ENCODE measurements around the gene GALNTL6.
A peak's percentile ranks its signal among the peaks of the same experiment; 100 is the strongest.
"Not testable (repeated sequence)": the region's sequence is repeated elsewhere in the genome, so short reads cannot be mapped to it uniquely, and the experiment has no call there.

Gene GALNTL6

DNA sequence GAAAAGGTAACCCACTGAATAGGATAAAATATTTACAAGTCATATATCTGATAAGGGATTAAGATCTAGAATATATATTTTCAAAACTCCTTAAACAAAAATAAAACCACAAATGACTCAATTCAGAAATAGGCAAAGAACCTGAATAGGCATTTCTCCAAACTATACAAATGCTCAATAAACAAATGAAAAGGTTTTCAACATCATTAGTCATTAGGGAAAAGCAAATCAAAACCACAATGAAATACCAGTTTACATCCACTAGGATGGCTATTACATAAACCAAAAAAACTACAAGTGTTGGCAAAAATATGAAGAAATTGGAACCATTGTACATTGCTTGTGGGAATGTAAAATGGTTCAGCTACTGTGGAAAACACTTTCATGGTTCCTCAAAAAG is 1188.4 kb downstream of the GALNTL6 start:
- DNase-seq = no peak

- DNase-seq = no peak
Measured at GRCh38 chr4:173002830-173003561, 1189.8 kb downstream of the GALNTL6 start.

- DNase-seq = no peak
Measured at GRCh38 chr4:173005912-173006633, 1192.9 kb downstream of the GALNTL6 start.

- no peak for DNase-seq
Measured at GRCh38 chr4:173008436-173008835, 1195.2 kb downstream of the GALNTL6 start.

GRCh38 chr4:173009129-173009823 is 1196.1 kb downstream of the GALNTL6 start:
- no peak for DNase-seq

DNA sequence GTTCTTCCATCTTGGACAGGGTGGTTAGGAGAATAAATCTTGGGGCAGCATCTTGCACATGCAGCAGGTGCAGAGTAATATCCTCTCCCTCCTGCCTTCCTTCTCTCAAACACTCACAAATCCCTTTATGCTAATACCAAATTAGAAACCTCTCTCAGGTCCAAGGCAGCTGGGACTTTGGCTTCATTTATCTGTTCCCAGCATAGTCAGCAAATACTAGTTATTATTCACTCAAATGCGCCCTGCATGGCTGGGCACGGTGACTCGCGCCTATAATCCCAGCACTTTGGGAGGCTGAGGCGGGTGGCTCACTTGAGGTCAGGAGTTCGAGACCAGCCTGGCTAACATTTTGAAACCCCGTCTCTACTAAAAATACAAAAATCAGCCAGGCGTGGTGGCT is 1199.4 kb downstream of the GALNTL6 start:
- DNase-seq = no peak

DNA sequence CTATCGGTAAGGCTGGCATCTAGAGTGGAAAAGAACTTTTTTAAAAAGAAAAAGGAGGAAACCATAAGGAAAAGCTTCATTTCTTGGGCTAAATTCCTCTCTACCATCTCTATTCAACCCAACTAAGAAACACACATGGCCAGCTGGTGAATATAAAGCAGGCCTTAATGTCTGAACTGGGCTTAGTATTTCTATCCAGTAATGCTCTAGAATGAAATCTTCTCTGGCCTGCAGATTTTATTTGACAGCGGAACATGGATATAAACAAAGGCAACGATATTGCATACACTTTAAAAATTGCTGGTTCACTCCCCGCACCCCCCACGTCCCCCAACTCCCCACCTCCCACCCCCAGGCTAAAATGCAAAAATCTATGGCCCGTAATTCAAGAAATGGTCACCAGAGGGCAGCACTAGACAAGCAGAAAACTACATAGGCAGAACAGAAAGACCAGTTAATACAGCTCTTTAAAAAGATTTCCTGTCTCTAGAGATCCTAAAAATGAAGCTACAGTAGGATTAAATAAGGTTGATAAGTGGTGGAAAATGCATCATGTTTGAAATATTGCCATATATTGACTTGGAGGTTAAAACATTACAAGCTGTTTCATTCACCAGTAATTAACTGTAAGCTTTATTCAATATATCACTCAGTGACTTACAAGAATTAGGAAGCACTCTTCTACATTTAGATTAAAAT is 1200.2 kb downstream of the GALNTL6 start:
- DNase-seq = no peak

DNA sequence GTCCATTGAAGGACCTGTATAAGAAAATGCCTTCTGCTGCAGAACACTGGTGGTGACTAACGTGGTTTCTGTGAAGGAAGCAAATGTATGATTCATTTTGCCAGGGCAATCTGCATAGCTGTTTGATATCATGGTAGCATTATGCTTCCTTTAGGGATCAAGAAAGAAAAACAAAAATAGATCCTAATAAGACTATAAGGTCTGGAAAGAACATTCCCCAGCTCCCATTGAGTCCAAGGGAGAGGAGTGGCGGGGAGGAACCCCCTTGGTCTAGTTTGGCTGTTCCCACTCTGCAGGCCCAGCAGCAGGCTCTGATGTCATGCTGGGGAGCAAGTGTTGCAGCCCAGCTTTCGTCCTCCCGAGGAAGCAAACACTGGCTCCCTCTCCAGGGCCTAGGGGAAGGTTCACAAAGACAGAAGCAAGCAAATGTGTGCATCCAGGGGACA is 1200.9 kb downstream of the GALNTL6 start:
- DNase-seq = peak; percentile 46

DNA sequence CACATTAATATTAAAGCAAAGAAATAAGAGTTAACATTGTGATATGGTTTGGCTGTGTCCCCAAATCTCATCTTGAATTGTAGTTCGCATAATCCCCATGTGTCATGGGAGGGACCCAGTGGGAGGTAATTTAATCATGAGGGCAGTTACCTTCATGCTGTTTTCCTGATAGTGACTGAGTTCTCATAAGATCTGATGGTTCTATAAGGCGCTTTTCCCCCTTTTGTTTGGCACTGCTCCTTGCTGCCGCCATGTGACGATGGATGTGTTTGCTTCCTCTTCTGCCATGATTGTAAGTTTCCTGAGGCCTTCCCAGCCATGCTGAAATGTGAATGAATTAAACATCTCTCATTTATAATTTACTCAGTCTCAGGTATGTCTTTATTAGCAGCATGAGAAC is 1201.6 kb downstream of the GALNTL6 start:
- no peak for DNase-seq

DNA sequence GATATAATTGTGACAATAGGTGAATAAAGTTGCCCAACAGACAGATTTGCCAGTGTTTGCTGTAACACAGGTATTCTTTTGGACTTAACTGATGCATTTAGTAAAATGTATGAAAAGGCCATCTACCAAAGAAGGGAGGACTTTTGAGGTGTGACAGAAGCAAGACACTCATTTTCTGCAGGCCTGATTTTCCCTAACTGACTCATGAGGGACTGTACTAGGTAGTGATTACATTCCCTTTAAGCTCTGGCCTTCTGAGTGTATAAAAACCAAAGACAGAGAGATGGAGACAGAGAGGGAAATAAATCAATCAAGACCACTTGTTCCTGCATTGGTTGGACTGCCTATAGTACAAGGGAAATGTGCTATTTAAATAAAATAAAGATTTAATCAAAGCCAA is 1204.6 kb downstream of the GALNTL6 start:
- no peak for DNase-seq

- no peak for DNase-seq
Measured at GRCh38 chr4:173018446-173018845, 1205.2 kb downstream of the GALNTL6 start.

- no peak for DNase-seq
Measured at GRCh38 chr4:173019664-173020063, 1206.5 kb downstream of the GALNTL6 start.

DNA sequence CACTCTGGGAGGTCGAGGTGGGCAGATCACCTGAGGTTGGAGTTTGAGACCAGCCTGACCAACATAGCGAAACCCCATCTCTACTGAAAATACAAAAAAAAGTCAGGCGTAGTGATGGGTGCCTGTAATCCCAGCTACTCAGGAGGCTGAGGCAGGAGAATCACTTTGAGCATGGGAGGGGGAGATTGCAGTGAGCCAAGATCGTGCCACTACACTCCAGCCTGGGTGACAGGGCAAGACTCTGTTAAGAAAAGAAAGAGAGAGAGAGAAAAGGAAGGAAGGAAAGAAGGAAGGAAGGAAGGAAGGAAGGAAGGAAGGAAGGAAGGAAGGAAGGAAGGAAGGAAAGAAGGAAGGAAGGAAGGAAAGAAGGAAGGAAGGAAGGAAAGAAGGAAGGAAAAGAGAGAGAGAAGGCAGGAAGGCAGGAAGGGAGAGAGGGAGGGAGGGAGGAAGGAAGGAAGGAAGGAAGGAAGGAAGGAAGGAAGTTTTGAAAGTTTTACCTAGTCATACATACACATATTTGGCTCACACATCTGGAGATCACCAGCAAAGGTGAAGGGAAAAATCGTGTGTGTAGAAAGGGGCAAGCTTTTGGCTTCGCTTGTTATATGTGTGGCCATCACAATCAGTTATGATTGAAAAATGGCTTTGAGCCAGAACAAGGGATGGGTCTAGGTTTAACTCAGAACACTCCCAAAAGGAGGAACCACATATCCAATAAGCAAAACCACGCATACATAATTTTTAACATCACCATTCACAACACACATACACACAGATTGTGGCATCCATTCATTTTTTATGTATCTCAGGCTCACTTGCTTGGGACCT is 1208.8 kb downstream of the GALNTL6 start:
- not testable (repeated sequence) for DNase-seq

DNA sequence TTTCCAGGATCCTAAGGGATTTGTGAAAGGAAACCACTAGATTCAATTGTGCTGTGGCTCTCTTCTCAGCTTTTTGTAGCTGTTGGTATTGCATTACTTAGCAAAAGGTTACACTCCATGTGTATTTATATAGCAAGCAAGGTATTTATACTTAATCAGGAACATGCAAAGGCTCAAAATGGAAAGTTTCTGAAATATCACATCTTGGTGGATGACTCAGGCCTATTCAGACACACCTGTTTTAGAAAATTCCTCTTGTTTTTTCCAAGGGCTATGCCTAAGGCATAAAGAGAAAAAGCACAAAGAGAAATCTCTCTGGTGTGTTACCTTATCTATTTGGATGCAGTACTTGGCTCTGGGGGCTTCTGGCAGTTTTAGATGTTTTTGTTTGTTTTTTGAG is 1211.0 kb downstream of the GALNTL6 start:
- no peak for DNase-seq

DNA sequence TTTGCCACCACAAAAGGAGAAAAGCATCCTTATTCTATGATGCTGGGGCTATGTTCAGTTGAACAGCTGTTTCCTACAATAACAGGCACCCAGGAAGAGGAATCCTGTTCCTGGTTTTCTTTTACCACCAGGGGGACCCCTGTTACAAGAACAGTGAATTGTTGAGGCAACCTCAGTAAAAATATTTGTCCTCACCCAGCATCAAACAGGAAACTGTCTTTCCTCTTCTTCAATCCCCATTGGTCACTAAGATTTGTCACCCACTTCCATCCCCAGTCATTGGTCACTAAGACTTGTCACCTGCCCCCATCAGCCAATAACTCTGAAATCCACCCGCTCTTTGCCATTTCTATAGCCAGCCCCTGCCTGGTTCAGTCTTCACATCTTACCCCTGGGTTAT is 1211.9 kb downstream of the GALNTL6 start:
- DNase-seq = peak; percentile 46

GRCh38 chr4:173037242-173037641 is 1224.0 kb downstream of the GALNTL6 start:
- DNase-seq = no peak

DNA sequence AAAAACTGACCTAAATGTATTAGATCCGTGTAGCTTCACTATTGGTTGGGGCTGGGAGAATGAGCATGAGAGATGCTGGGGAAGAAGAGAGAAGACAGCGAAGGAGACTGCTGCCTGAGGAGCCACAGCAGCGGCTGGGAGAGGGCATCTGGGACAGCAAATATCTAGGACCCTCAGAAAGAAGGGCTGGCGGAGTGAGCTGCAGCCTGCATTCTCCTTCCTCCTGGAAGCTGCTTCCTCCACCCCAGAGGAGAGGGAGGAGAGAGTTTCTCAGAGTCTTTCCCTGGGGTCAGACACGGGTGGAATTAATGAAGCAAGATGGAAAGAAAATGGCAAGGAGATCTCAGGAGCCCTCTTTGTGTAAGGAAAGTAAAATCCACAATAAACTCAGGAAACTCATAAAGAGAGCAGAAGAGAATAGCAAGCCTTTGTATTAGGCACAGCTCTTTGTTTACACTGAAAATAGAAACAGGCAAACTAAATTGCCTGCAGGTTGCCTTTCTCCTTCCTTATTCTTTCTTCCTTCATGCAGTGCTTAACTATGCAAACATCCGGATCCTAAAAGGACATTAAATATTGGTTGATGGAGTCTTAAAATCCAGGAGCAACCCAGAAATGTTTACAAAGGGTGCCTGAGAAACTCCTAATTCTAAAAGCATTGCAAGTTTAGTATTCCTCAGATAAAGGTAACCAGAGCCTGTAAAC is 1225.1 kb downstream of the GALNTL6 start:
- no peak for DNase-seq

DNA sequence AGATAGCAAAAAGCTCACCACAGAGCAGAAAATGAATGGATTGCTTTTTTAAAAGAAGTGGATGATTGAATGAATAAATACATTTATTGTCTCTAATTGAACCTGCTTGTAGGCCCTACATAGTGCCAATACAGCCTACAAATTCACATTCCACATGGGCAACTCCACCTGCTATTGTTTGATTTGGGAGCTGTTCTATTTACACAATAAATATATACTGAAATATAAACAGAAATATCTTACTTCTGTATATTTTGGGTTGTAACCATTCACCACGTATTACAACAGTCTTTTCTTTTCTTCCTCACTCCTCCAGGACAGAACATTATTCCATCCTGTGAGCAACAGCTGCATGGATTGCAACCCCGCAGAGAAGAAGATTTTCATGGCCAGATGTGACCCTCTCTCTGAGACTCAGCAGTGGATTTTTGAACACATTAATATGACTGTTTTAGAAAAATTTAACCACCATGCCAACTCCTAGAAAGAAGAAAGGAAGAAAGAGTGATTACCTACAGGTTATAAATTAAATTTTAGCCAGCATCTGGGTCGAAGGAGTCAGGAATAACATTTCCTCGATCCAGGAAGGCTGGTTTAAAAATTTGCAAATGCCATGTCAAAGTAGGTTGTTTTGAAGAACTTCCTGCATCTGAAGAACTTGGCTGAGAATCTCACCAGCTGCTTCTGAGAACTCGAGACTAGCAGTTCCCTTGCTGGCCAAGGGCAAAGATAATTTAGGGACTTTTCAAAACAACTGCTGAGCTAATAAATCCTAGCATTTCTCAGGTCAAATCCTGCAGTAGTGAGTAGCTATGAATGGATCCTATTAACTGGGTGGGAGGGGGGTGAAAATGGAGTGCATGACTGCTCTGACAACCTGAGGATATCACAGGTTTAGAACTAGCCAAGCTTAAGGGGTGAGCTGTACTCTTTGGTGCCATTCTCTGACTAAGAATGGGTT is 1226.7 kb downstream of the GALNTL6 start:
- no peak for DNase-seq

DNA sequence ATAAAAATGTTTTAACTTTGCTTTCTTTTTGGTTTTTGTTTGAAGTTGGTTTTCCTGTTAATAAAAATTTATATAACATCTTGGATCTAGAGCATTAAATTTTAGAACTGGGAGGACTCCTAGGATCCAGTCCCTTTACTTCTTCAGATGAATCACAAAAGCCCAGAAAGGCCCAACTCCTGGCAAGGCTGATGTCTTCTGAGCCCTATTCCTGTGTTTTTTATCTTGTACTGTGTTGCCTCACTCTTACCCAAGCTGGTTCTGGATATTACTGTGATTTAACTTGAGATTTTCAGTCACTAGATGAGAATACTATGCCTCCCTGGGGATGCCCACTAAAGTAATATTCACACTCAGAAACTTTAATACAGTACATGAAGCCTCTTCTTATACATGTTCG is 1228.3 kb downstream of the GALNTL6 start:
- DNase-seq = no peak

DNA sequence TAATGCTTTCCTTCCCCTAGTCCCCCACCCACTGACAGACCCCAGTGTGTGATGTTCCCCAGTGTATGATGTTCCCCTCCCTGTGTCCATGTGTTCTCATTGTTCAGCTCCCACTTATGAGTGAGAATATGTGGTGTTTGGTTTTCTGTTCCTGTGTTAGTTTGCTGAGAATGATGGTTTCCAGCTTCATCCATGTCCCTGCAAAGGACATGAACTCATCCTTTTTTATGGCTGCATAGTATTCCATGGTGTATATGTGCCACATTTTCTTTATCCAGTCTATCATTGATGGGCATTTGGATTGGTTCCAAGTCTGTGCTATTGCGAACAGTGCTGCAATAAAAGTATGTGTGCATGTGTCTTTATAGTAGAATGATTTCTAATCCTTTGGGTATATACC is 1228.9 kb downstream of the GALNTL6 start:
- DNase-seq = not testable (repeated sequence)
